HG03520 (cell line): ENCODE data around the gene RBM34.
"Not testable (repeated sequence)": the region's sequence is repeated elsewhere in the genome, so short reads cannot be mapped to it uniquely, and the experiment has no call there.

Experiments
- ATAC-seq: cut with Tn5 transposase; IDR thresholded peaks from one replicate; pipeline ENCODE4 v1.9.1; 2021; ENCODE audit warnings: mild to moderate bottlenecking, moderate library complexity; ENCODE audit not compliant: unreplicated experiment

Gene RBM34

GRCh38 chr1:235093013-235093695 lies 67.9 kb downstream of the RBM34 start:
- no peak for ATAC-seq

- not testable (repeated sequence) for ATAC-seq
Measured at GRCh38 chr1:235092415-235092814, 68.6 kb downstream of the RBM34 start.

DNA sequence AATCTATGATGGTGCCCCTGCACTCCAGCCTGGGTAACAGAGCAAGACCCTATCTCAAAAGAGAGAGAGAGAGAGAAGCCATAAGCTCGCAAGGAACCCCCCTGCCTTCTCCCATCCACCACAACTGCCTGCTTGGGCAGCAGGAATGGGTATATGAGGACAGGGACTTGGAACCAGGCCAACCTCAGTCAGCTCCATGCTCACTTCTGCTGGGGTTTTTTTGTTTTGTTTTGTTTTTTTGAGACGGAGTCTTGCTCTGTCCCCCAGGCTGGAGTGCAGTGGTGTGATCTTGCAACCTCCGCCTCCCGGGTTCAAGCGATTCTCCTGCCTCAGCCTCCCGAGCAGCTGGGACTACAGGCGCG lies 69.0 kb downstream of the RBM34 start:
- ATAC-seq, result not testable (repeated sequence)

- ATAC-seq, result not testable (repeated sequence)
Measured at GRCh38 chr1:235091319-235092044, 69.6 kb downstream of the RBM34 start.

GRCh38 chr1:235090406-235091069 lies 70.5 kb downstream of the RBM34 start:
- ATAC-seq, result no peak

DNA sequence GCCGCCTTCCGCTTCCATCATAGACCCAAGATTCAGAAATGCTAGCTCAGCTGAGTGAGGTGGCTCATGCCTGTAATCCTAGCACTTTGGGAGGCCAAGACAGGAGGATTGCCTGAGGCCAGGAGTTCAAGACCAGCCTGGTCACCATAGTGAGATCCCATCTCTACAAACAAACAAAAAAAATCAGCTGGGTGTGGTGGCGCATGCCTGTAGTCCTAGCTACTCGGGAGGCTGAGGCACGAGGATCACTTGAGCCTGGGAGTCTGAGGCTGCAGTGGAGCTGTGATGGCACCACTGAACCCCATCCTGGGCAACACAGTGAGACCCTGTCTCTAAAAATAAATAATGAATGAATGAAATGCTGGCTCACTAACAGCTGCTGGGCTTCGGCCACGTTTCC lies 72.1 kb downstream of the RBM34 start:
- no peak for ATAC-seq

DNA sequence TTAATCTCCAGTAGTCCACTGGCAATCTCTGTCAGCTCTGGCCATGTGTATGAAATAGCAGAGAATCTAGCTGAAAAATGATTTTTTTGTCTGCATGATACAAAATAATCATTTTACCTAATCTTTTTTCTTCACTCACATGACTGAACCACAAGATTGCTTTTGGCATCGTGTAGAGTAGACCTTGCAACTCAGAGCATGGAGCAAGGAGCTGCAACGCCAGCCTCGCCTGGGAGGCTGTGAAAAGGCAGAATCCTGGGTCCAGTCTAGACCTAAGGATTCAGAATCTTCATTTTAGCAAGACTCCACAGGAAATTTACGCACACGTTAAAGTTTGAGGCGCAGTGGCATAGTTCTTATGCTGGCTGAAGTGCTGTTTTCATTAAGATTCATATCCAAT lies 72.6 kb downstream of the RBM34 start:
- no peak for ATAC-seq

DNA sequence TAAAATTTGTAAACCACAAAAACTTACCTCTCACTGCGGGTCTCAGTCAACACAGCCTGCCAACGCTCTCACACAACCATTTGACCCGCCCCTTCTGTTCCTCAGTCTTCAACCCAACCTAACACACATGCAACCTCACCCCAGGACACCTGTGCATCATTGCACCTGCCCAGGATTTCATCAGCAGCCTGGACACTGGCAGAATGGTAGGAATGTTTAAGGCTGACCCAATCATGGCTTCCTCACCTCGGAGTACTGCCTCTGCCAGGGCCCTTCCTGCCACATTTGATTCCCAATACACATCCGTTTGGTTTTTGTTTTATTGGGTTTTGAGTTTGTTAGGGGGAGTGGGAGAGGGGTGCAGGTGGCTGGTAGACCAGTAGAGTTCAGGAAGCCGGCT lies 73.1 kb downstream of the RBM34 start:
- no peak for ATAC-seq

DNA sequence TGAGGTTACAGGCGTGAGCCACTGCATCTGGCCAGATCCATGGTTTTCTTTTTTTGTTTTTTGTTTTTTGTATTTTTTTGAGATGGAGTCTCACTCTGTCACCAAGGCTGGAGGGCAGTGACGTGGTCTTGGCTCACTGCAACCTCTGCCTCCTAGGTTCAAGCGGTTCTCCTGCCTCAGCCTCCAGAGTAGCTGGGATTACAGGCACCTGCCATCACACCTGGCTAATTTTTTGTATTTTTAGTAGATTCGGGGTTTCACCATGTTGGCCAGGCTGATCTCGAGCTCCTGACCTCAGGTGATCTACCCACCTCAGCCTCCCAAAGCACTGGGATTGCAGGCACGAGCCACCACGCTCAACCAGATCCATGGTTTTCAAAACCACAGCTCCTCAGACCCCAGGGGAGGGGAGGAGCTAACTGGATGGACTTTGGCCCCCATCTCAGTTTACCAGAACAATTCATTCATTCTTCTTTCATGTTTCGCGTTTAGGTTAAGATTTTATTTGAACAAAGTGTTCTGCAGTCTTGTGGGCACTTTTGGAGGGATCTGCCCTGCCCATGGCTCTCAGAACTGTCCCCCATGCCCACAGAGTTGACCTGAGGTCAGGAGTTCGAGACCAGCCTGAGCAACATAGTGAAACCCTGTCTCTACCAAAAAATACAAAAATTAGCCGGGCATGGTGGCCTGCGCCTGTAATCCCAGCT lies 75.5 kb downstream of the RBM34 start:
- ATAC-seq, result not testable (repeated sequence)
